ENCODE results near the gene LAMC2. TPM values are rescaled to one million over a fixed set of nuclear protein-coding genes. Genes with fewer than 3 reads are reported as not detected.
"Not testable (repeated sequence)": the region's sequence is repeated elsewhere in the genome, so short reads cannot be mapped to it uniquely, and the experiment has no call there.

LAMC2 gene
- 0.05 TPM in 1 of 2 replicates, not detected in the other for total RNA-seq

- intact Hi-C loops (cut with micrococcal nuclease) = no loop called here
Measured at GRCh38 chr1:183185941-183186490, at the start of gene LAMC2. Gene LAMC2, plus strand, starts transcription at chr1:183186264. Its CDS starts 89 bp downstream, at chr1:183186353.

- intact Hi-C loops (cut with micrococcal nuclease) = no loop called here
Measured at GRCh38 chr1:183137782-183138181, 48.3 kb upstream of the LAMC2 start.

- intact Hi-C loops (cut with micrococcal nuclease) = no loop called here
Measured at GRCh38 chr1:183138301-183138700, 47.8 kb upstream of the LAMC2 start.

- intact Hi-C loops (cut with micrococcal nuclease) = no loop called here
Measured at GRCh38 chr1:183139281-183139942, 46.7 kb upstream of the LAMC2 start.

- intact Hi-C loops (cut with micrococcal nuclease) = no loop called here
Measured at GRCh38 chr1:183140633-183141032, 45.4 kb upstream of the LAMC2 start.

GRCh38 chr1:183142171-183142570 is 43.9 kb upstream of the LAMC2 start:
- intact Hi-C loops (cut with micrococcal nuclease) = no loop called here

- intact Hi-C loops (cut with micrococcal nuclease) = no loop called here
Measured at GRCh38 chr1:183143576-183144315, 42.3 kb upstream of the LAMC2 start.

- intact Hi-C loops (cut with micrococcal nuclease) = loop anchor here (5.0 kb wide), 1 partner anchor 53 kb away; no protein-coding TSS in a partner anchor
Measured at GRCh38 chr1:183144752-183145151, 41.3 kb upstream of the LAMC2 start.

- intact Hi-C loops (cut with micrococcal nuclease) = loop anchor here (5.0 kb wide), 1 partner anchor 50 kb away; no protein-coding TSS in a partner anchor
Measured at GRCh38 chr1:183147735-183148134, 38.3 kb upstream of the LAMC2 start.

GRCh38 chr1:183148599-183148998 is 37.5 kb upstream of the LAMC2 start:
- intact Hi-C loops (cut with micrococcal nuclease) = loop anchor here (5.0 kb wide), 1 partner anchor 49 kb away; no protein-coding TSS in a partner anchor

GRCh38 chr1:183149273-183149672 is 36.8 kb upstream of the LAMC2 start:
- intact Hi-C loops (cut with micrococcal nuclease) = loop anchor here (5.0 kb wide), 1 partner anchor 48 kb away; no protein-coding TSS in a partner anchor

GRCh38 chr1:183150032-183150431 is 36.0 kb upstream of the LAMC2 start:
- intact Hi-C loops (cut with micrococcal nuclease) = not testable (repeated sequence)

- intact Hi-C loops (cut with micrococcal nuclease) = no loop called here
Measured at GRCh38 chr1:183150445-183150844, 35.6 kb upstream of the LAMC2 start.

- intact Hi-C loops (cut with micrococcal nuclease) = no loop called here
Measured at GRCh38 chr1:183152180-183152579, 33.9 kb upstream of the LAMC2 start.

GRCh38 chr1:183155939-183156338 is 30.1 kb upstream of the LAMC2 start:
- intact Hi-C loops (cut with micrococcal nuclease) = no loop called here

GRCh38 chr1:183159960-183160359 is 26.1 kb upstream of the LAMC2 start:
- intact Hi-C loops (cut with micrococcal nuclease) = no loop called here

GRCh38 chr1:183161391-183161790 is 24.7 kb upstream of the LAMC2 start:
- intact Hi-C loops (cut with micrococcal nuclease) = no loop called here

- intact Hi-C loops (cut with micrococcal nuclease) = no loop called here
Measured at GRCh38 chr1:183163316-183163715, 22.7 kb upstream of the LAMC2 start.

GRCh38 chr1:183164340-183164739 is 21.7 kb upstream of the LAMC2 start:
- intact Hi-C loops (cut with micrococcal nuclease) = no loop called here

GRCh38 chr1:183164963-183165362 is 21.1 kb upstream of the LAMC2 start:
- intact Hi-C loops (cut with micrococcal nuclease) = no loop called here

GRCh38 chr1:183165456-183165855 is 20.6 kb upstream of the LAMC2 start:
- intact Hi-C loops (cut with micrococcal nuclease) = no loop called here

GRCh38 chr1:183166454-183166853 is 19.6 kb upstream of the LAMC2 start:
- intact Hi-C loops (cut with micrococcal nuclease) = no loop called here
